HCT116 (cell line): ENCODE data around the gene NSUN3. TPM values are rescaled to one million over a fixed set of nuclear protein-coding genes. Genes with fewer than 3 reads are reported as not detected.

ENCODE experiments used
- ATAC-seq: fragments of 200-7000 bp; cut with Tn5 transposase; 2 replicates; pipeline ENCODE4 v1.9.1; 2020; ENCODE audit warnings: mild to moderate bottlenecking, moderate library complexity
- BruUV-seq: library from RNA; stranded (reverse); fragments of 400-500 nt; replicated peaks from 2 replicates; lab custom pipeline; 2021; lab: Mats Ljungman, UMichigan
- CTCF ChIA-PET: fragments of 300-600 bp; sonication (Branson Sonifier 250); formaldehyde crosslinking; loops from one replicate; lab custom pipeline; 2021; ENCODE audit warnings: antibody characterized with exemption; lab: Charles Lee
- POLR2A ChIA-PET: fragments of 300-600, 350-600 bp; sonication (Branson Sonifier 250); formaldehyde crosslinking; loops from one replicate; lab custom pipeline; 2021; ENCODE audit warnings: antibody characterized with exemption; lab: Charles Lee
- RAD21 ChIA-PET, 2 experiments: fragments of 300-600 bp; sonication (Branson Sonifier 250); formaldehyde crosslinking; loops; one replicate each; lab custom pipeline; 2023; ENCODE audit warnings: low total read pairs in 2 of 2; ENCODE audit not compliant: uncharacterized antibody in 2 of 2, unreplicated experiment in 2 of 2, low non-redundant PET in 1 of 2; lab: Charles Lee
- DNase-seq: peaks from one replicate; pipeline ENCODE4 v3.0.0-alpha.2; 2010; ENCODE audit warnings: low read depth, low spot score
- H2AFZ ChIP-seq: fragments of 200-600 bp; shearing (Covaris generic), sonication (generic); 2 replicates; pipeline ENCODE4 v1.6.1; 2017; ENCODE audit warnings: low read depth, mixed run types, mixed read lengths, antibody characterized with exemption, low read length; ENCODE audit not compliant: poor library complexity, severe bottlenecking
- H3K27ac ChIP-seq: 2 replicates; pipeline ENCODE4 v1.5.1; 2012; ENCODE audit warnings: low read depth, low read length
- H3K27me3 ChIP-seq: fragments of 200-600 bp; sonication (generic); 2 replicates; pipeline ENCODE4 v1.6.1; 2016; ENCODE audit warnings: mixed run types, low read length, mixed read lengths; ENCODE audit not compliant: insufficient read depth
- H3K36me3 ChIP-seq, 2 experiments: fragments of 200-500 bp in 1 of 2; fragments of 200-600 bp in 1 of 2; sonication (Bioruptor generic) in 1 of 2; sonication (generic) in 1 of 2; 2 replicates each; pipeline versions ENCODE4 v1.5.1 to v1.6.1; 2014 to 2016; ENCODE audit warnings: low read length in 2 of 2, inconsistent platforms in 1 of 2, mixed read lengths in 1 of 2, mixed run types in 1 of 2; ENCODE audit not compliant: insufficient read depth in 2 of 2, control insufficient read depth in 1 of 2
- H3K4me1 ChIP-seq, 2 experiments: fragments of 200-600 bp in 1 of 2; sonication (generic) in 1 of 2; 2 replicates each; pipeline versions ENCODE4 v1.5.1 to v1.6.1; 2012 to 2017; ENCODE audit warnings: low read length in 2 of 2, inconsistent platforms in 1 of 2, mild to moderate bottlenecking in 1 of 2, mixed read lengths in 1 of 2, mixed run types in 1 of 2, moderate library complexity in 1 of 2; ENCODE audit not compliant: insufficient read depth in 2 of 2, control insufficient read depth in 1 of 2
- H3K4me2 ChIP-seq: fragments of 200-600 bp; sonication (generic); 2 replicates; pipeline ENCODE4 v1.6.1; 2017; ENCODE audit warnings: mixed run types, low read length, mixed read lengths
- H3K4me3 ChIP-seq, 2 experiments: fragments of 200-600 bp in 1 of 2; sonication (generic) in 1 of 2; replicated peaks in 1 of 2; 2 replicates each; pipeline ENCODE4 v1.5.1; 2011 to 2016; ENCODE audit warnings: low read length in 2 of 2, control low read depth in 1 of 2, low read depth in 1 of 2, mild to moderate bottlenecking in 1 of 2, mixed read lengths in 1 of 2, mixed run types in 1 of 2
- H3K79me2 ChIP-seq: fragments of 200-600 bp; sonication (generic); 2 replicates; pipeline ENCODE4 v1.6.1; 2017; ENCODE audit warnings: mild to moderate bottlenecking, mixed run types, low read length, moderate library complexity, mixed read lengths; ENCODE audit not compliant: insufficient read depth
- H3K9ac ChIP-seq: fragments of 200-600 bp; sonication (generic); 2 replicates; pipeline ENCODE4 v1.6.1; 2016; ENCODE audit warnings: low read length, mixed read lengths
- H3K9me2 ChIP-seq: fragments of 200-600 bp; sonication (generic), shearing (Covaris generic); 2 replicates; pipeline ENCODE4 v1.6.1; 2017; ENCODE audit warnings: mixed run types, mild to moderate bottlenecking, moderate library complexity; ENCODE audit not compliant: insufficient read depth
- H3K9me3 ChIP-seq, 2 experiments: fragments of 200-500 bp in 1 of 2; fragments of 200-600 bp in 1 of 2; sonication (Bioruptor generic) in 1 of 2; sonication (generic) in 1 of 2; 2 replicates each; pipeline ENCODE4 v1.6.1; 2014 to 2017; ENCODE audit warnings: low read length in 2 of 2, mixed read lengths in 2 of 2, inconsistent platforms in 1 of 2, low read depth in 1 of 2, mild to moderate bottlenecking in 1 of 2, mixed run types in 1 of 2, moderate library complexity in 1 of 2; ENCODE audit not compliant: control insufficient read depth in 1 of 2, insufficient read depth in 1 of 2
- H4K20me1 ChIP-seq: fragments of 200-600 bp; sonication (generic), shearing (Covaris generic); 2 replicates; pipeline ENCODE4 v1.6.1; 2017; ENCODE audit warnings: mixed run types, mild to moderate bottlenecking, moderate library complexity; ENCODE audit not compliant: insufficient read depth
- CBX3 ChIP-seq: IDR thresholded peaks from 2 replicates; pipeline ENCODE4 v1.6.1; 2012; ENCODE audit warnings: low read depth
- EGR1 ChIP-seq: IDR thresholded peaks from 2 replicates; pipeline ENCODE4 v1.6.1; 2012; ENCODE audit warnings: low read depth
- ELF1 ChIP-seq: IDR thresholded peaks from 2 replicates; pipeline ENCODE4 v1.6.1; 2012; ENCODE audit warnings: low read depth, borderline replicate concordance
- FOSL1 ChIP-seq: IDR thresholded peaks from 2 replicates; pipeline ENCODE4 v1.6.1; 2012; ENCODE audit warnings: low read depth
- POLR2A ChIP-seq: IDR thresholded peaks from 2 replicates; pipeline ENCODE4 v1.7.0; 2011; ENCODE audit warnings: borderline replicate concordance; ENCODE audit not compliant: insufficient read depth, insufficient read length; ENCODE audit errors: extremely low read depth
- RAD21 ChIP-seq: IDR thresholded peaks from 2 replicates; pipeline ENCODE4 v1.6.1; 2012; ENCODE audit warnings: low read depth, mild to moderate bottlenecking
- SIN3A ChIP-seq: IDR thresholded peaks from 2 replicates; pipeline ENCODE4 v1.6.1; 2012; ENCODE audit warnings: low read depth
- intact Hi-C: fragments of 100-400 bp; cut with micrococcal nuclease; formaldehyde crosslinking; loops from 2 replicates; pipeline ENCODE4 v1.10.0; 2022
- total RNA-seq: library from RNA; stranded (reverse); gene quantifications from one replicate; pipeline ENCODE4 v1.2.1, GENCODE V29; 2021; ENCODE audit not compliant: unreplicated experiment
- TF ChIP-seq, protein P1 (sequence below): IDR thresholded peaks from 2 replicates; pipeline ENCODE4 v1.6.1; 2012
- TF ChIP-seq, protein P2 (sequence below): IDR thresholded peaks from 2 replicates; pipeline ENCODE4 v1.6.1; 2011; ENCODE audit warnings: mild to moderate bottlenecking, low read length, moderate library complexity; ENCODE audit not compliant: insufficient replicate concordance; ENCODE audit errors: extremely low read depth

Gene NSUN3
- total RNA-seq, 1 experiment from 2014 or later, result 6.6 TPM

DNA sequence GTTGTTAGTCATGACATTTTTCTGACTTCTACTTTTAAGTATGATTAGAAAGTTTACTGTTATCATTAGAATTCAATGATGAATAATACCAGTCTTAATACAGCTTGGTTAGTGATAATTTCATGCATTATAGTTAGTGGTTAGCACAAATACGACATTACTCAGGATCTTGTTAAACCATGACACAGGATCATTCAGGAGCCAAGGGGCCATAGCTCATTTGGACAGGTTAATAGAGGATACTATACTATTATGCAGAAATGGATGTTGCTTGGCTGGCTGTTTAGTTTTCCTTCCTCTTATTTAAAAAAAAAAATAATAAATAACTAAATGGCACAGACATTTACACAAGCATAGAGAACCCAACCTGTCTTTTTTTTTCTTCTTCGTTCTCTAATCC, 55.5 kb downstream of the NSUN3 start:
- Histone ChIP-seq H3K4me2 (no peak overlapping the region), H3K79me2 (no peaks in the 10 kb centered on the region), H3K9me2 (no peaks in the 10 kb centered on the region), H3K9me3 (no peaks in the 10 kb centered on the region), H3K27ac (no peak overlapping the region)
- RAD21 ChIA-PET, result no interaction called here
- CTCF ChIA-PET, result no interaction called here
- BruUV-seq, result no TSS peak
- POLR2A ChIA-PET, result no interaction called here
- no peak for TF ChIP-seq SIN3A
- TF ChIP-seq, protein P1, sequence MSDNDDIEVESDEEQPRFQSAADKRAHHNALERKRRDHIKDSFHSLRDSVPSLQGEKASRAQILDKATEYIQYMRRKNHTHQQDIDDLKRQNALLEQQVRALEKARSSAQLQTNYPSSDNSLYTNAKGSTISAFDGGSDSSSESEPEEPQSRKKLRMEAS, result no peak
- TF ChIP-seq POLR2A, result no peak
- TF ChIP-seq FOSL1, result no peak
- TF ChIP-seq, protein P2, sequence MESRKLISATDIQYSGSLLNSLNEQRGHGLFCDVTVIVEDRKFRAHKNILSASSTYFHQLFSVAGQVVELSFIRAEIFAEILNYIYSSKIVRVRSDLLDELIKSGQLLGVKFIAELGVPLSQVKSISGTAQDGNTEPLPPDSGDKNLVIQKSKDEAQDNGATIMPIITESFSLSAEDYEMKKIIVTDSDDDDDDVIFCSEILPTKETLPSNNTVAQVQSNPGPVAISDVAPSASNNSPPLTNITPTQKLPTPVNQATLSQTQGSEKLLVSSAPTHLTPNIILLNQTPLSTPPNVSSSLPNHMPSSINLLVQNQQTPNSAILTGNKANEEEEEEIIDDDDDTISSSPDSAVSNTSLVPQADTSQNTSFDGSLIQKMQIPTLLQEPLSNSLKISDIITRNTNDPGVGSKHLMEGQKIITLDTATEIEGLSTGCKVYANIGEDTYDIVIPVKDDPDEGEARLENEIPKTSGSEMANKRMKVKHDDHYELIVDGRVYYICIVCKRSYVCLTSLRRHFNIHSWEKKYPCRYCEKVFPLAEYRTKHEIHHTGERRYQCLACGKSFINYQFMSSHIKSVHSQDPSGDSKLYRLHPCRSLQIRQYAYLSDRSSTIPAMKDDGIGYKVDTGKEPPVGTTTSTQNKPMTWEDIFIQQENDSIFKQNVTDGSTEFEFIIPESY, result no peak
- TF ChIP-seq CBX3, result no peak
- TF ChIP-seq, all 23 proteins: peak for 0
- Histone ChIP-seq H3K4me3 (no peak overlapping the region), H3K27me3 (no peaks in the 10 kb centered on the region), H3K4me1 (no peaks in the 10 kb centered on the region), H3K36me3 (no peaks in the 10 kb centered on the region), H4K20me1 (no peaks in the 10 kb centered on the region), H3K9ac (no peak overlapping the region), H2AFZ (no peak overlapping the region)
- intact Hi-C loops, result no loop called here
- no peak for ATAC-seq
- no peak for DNase-seq

DNA sequence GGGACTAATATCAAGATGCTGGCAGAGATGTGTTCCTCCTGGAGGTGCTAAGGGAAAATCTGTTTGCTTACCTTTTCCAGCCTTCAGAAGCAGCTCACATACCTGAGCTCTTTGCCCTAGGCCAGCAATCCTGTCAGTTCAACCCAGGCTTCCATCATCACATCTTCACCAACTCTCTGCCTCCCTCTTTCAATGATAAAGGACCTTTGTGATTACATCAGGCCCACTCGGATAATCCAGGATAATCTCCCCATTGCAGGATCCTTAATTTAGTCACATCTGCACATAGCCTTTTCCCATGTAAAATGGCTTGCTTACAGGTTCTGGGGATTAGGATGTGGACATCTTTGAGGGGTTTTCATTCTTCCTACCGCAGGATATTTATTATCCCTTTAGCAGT, 58.3 kb downstream of the NSUN3 start:
- Histone ChIP-seq H3K4me1 (no peaks in the 10 kb centered on the region), H2AFZ (no peak overlapping the region), H3K4me3 (no peak overlapping the region), H3K9me3 (no peaks in the 10 kb centered on the region), H4K20me1 (no peaks in the 10 kb centered on the region), H3K9me2 (no peaks in the 10 kb centered on the region), H3K4me2 (no peak overlapping the region), H3K9ac (no peak overlapping the region), H3K27me3 (no peaks in the 10 kb centered on the region), H3K79me2 (no peaks in the 10 kb centered on the region), H3K27ac (no peak overlapping the region), H3K36me3 (no peaks in the 10 kb centered on the region)
- no TSS peak for BruUV-seq
- DNase-seq, result no peak
- ChIA-PET CTCF (no interaction called here), RAD21 (no interaction called here), POLR2A (no interaction called here)
- no peak for TF ChIP-seq EGR1
- TF ChIP-seq ELF1, result no peak
- no peak for TF ChIP-seq RAD21
- no peak for ATAC-seq
- intact Hi-C loops, result no loop called here
